Activated CD4-positive, alpha-beta memory T cell treated with anti-CD3 and anti-CD28 coated beads for 36 hours (primary cell): Measurements from ENCODE around the gene IGSF8. TPM values are rescaled to one million over a fixed set of nuclear protein-coding genes. Genes with fewer than 3 reads are reported as not detected.
"Not testable (repeated sequence)": the region's sequence is repeated elsewhere in the genome, so short reads cannot be mapped to it uniquely, and the experiment has no call there.

Experiments
- CTCF ChIA-PET: fragments of 350-600 bp; sonication (Branson Sonifier 250); formaldehyde crosslinking; loops from one replicate; lab custom pipeline; 2021; ENCODE audit warnings: antibody characterized with exemption, inconsistent platforms; lab: Charles Lee
- POLR2A ChIA-PET: fragments of 350-600 bp; sonication (Branson Sonifier 250); formaldehyde crosslinking; loops from one replicate; lab custom pipeline; 2021; ENCODE audit warnings: antibody characterized with exemption; lab: Charles Lee
- DNase-seq: peaks from one replicate; pipeline ENCODE4 v3.0.0-alpha.2; 2020
- H3K27ac Mint-ChIP-seq: one replicate; pipeline ENCODE4 v1.8.0; 2021; ENCODE audit warnings: mixed read lengths
- H3K27me3 Mint-ChIP-seq: one replicate; pipeline ENCODE4 v1.8.0; 2021; ENCODE audit warnings: mixed read lengths
- H3K36me3 Mint-ChIP-seq: one replicate; pipeline ENCODE4 v1.8.0; 2021; ENCODE audit warnings: mixed read lengths
- H3K4me1 Mint-ChIP-seq: one replicate; pipeline ENCODE4 v1.8.0; 2021; ENCODE audit warnings: low read depth, mixed read lengths
- H3K4me3 Mint-ChIP-seq: one replicate; pipeline ENCODE4 v1.8.0; 2021; ENCODE audit warnings: mild to moderate bottlenecking, mixed read lengths
- H3K9me3 Mint-ChIP-seq: one replicate; pipeline ENCODE4 v1.8.0; 2021; ENCODE audit warnings: mixed read lengths
- intact Hi-C: fragments of 100-400 bp; cut with micrococcal nuclease; formaldehyde crosslinking; loops from one replicate; pipeline ENCODE4 v1.15.1; 2023
- total RNA-seq, 2 experiments: library from RNA; stranded (reverse); gene quantifications; one replicate each; pipeline ENCODE4 v1.2.3, GENCODE V29; 2021

The IGSF8 gene
- total RNA-seq, 2 experiments from 2014 or later: 31.2 to 34.5 TPM

GRCh38 chr1:160131803-160132565, 33.6 kb upstream of the IGSF8 start:
- peaks cover 4% of the 10 kb centered on the region for H3K27me3 Mint-ChIP-seq
- intact Hi-C loops: no loop called here
- CTCF ChIA-PET: interaction anchor here (0.6 to 1.1 kb wide), 3 partner anchors 60 to 160 kb away, joined by 3 to 5 read pairs (median 3); no protein-coding TSS in a partner anchor

GRCh38 chr1:160130939-160131338, 32.5 kb upstream of the IGSF8 start:
- H3K27ac Mint-ChIP-seq: no peak overlapping the region
- ChIA-PET CTCF (interaction anchor here (1.3 kb wide), 1 partner anchor 44 kb away, joined by 3 read pairs; no protein-coding TSS in a partner anchor), POLR2A (no interaction called here)
- peaks cover 4% of the 10 kb centered on the region for H3K27me3 Mint-ChIP-seq
- DNase-seq: no peak
- no peaks in the 10 kb centered on the region for H3K36me3 Mint-ChIP-seq
- no peaks in the 10 kb centered on the region for H3K4me1 Mint-ChIP-seq
- no peak overlapping the region for H3K4me3 Mint-ChIP-seq
- H3K9me3 Mint-ChIP-seq: no peaks in the 10 kb centered on the region
- intact Hi-C loops: no loop called here

More at GRCh38 chr1:160131803-160132565, 33.6 kb upstream of the IGSF8 start:
- no peak overlapping the region for H3K4me3 Mint-ChIP-seq
- no peak for DNase-seq
- POLR2A ChIA-PET: no interaction called here
- H3K27ac Mint-ChIP-seq: no peak overlapping the region
- H3K36me3 Mint-ChIP-seq: no peaks in the 10 kb centered on the region
- H3K9me3 Mint-ChIP-seq: no peaks in the 10 kb centered on the region
- no peaks in the 10 kb centered on the region for H3K4me1 Mint-ChIP-seq

- DNase-seq: no peak
- Mint-ChIP-seq H3K27me3 (peaks cover 4% of the 10 kb centered on the region), H3K9me3 (no peaks in the 10 kb centered on the region), H3K27ac (no peak overlapping the region), H3K36me3 (no peaks in the 10 kb centered on the region), H3K4me1 (no peaks in the 10 kb centered on the region), H3K4me3 (no peak overlapping the region)
- intact Hi-C loops: no loop called here
- ChIA-PET CTCF (interaction anchor here (1.3 kb wide), 1 partner anchor 44 kb away, joined by 3 read pairs; no protein-coding TSS in a partner anchor), POLR2A (no interaction called here)
Measured at GRCh38 chr1:160130486-160130885, 32.1 kb upstream of the IGSF8 start.

- DNase-seq: no peak
- no peak overlapping the region for H3K4me3 Mint-ChIP-seq
- H3K9me3 Mint-ChIP-seq: no peaks in the 10 kb centered on the region
- intact Hi-C loops: no loop called here
- no peak overlapping the region for H3K27ac Mint-ChIP-seq
- CTCF ChIA-PET: interaction anchor here (1.1 to 1.3 kb wide), 2 partner anchors 43 to 122 kb away, joined by 3 read pairs; no protein-coding TSS in a partner anchor
- H3K27me3 Mint-ChIP-seq: peaks cover 4% of the 10 kb centered on the region
- H3K36me3 Mint-ChIP-seq: no peaks in the 10 kb centered on the region
- H3K4me1 Mint-ChIP-seq: no peaks in the 10 kb centered on the region
- POLR2A ChIA-PET: no interaction called here
Measured at GRCh38 chr1:160129966-160130365, 31.5 kb upstream of the IGSF8 start.

- ChIA-PET CTCF (interaction anchor here (1.0 to 1.3 kb wide), 3 partner anchors 43 to 122 kb away, joined by 3 read pairs; no protein-coding TSS in a partner anchor), POLR2A (no interaction called here)
- H3K36me3 Mint-ChIP-seq: no peaks in the 10 kb centered on the region
Measured at GRCh38 chr1:160129558-160129957, 31.1 kb upstream of the IGSF8 start.

GRCh38 chr1:160129046-160129445, 30.6 kb upstream of the IGSF8 start:
- Mint-ChIP-seq H3K27ac (no peak overlapping the region), H3K4me1 (no peaks in the 10 kb centered on the region), H3K4me3 (no peak overlapping the region), H3K9me3 (no peaks in the 10 kb centered on the region), H3K36me3 (no peaks in the 10 kb centered on the region), H3K27me3 (peaks cover 4% of the 10 kb centered on the region)
- no peak for DNase-seq
- CTCF ChIA-PET: interaction anchor here (1.0 to 1.1 kb wide), 2 partner anchors 46 to 122 kb away, joined by 3 read pairs; no protein-coding TSS in a partner anchor
- POLR2A ChIA-PET: no interaction called here
- intact Hi-C loops: no loop called here

More at GRCh38 chr1:160129558-160129957, 31.1 kb upstream of the IGSF8 start:
- H3K4me3 Mint-ChIP-seq: no peak overlapping the region
- H3K9me3 Mint-ChIP-seq: no peaks in the 10 kb centered on the region
- H3K4me1 Mint-ChIP-seq: no peaks in the 10 kb centered on the region
- intact Hi-C loops: no loop called here
- no peak for DNase-seq
- no peak overlapping the region for H3K27ac Mint-ChIP-seq
- peaks cover 4% of the 10 kb centered on the region for H3K27me3 Mint-ChIP-seq

GRCh38 chr1:160128636-160129035, 30.2 kb upstream of the IGSF8 start:
- H3K4me1 Mint-ChIP-seq: no peaks in the 10 kb centered on the region
- POLR2A ChIA-PET: no interaction called here
- no peak overlapping the region for H3K27ac Mint-ChIP-seq
- H3K9me3 Mint-ChIP-seq: no peaks in the 10 kb centered on the region
- CTCF ChIA-PET: interaction anchor here (1.0 kb wide), 1 partner anchor 46 kb away, joined by 3 read pairs; no protein-coding TSS in a partner anchor
- H3K27me3 Mint-ChIP-seq: peaks cover 4% of the 10 kb centered on the region
- no peak overlapping the region for H3K4me3 Mint-ChIP-seq
- no peaks in the 10 kb centered on the region for H3K36me3 Mint-ChIP-seq
- intact Hi-C loops: no loop called here
- DNase-seq: no peak

GRCh38 chr1:160127865-160128523, 29.6 kb upstream of the IGSF8 start:
- CTCF ChIA-PET: no interaction called here
- no peaks in the 10 kb centered on the region for H3K4me1 Mint-ChIP-seq
- POLR2A ChIA-PET: no interaction called here
- DNase-seq: no peak
- intact Hi-C loops: no loop called here
- no peaks in the 10 kb centered on the region for H3K36me3 Mint-ChIP-seq
- H3K4me3 Mint-ChIP-seq: no peak overlapping the region
- H3K27ac Mint-ChIP-seq: no peak overlapping the region
- peaks cover 3% of the 10 kb centered on the region for H3K27me3 Mint-ChIP-seq
- H3K9me3 Mint-ChIP-seq: no peaks in the 10 kb centered on the region

- no peak overlapping the region for H3K4me3 Mint-ChIP-seq
- no peaks in the 10 kb centered on the region for H3K4me1 Mint-ChIP-seq
- peaks cover 2% of the 10 kb centered on the region for H3K27me3 Mint-ChIP-seq
- no peak for DNase-seq
- CTCF ChIA-PET: no interaction called here
- intact Hi-C loops: no loop called here
- no peaks in the 10 kb centered on the region for H3K36me3 Mint-ChIP-seq
- H3K27ac Mint-ChIP-seq: no peak overlapping the region
- H3K9me3 Mint-ChIP-seq: no peaks in the 10 kb centered on the region
- POLR2A ChIA-PET: no interaction called here
Measured at GRCh38 chr1:160127381-160127780, 29.0 kb upstream of the IGSF8 start.

GRCh38 chr1:160126342-160126741, 27.9 kb upstream of the IGSF8 start:
- H3K4me1 Mint-ChIP-seq, H3K27me3 Mint-ChIP-seq, POLR2A ChIA-PET, DNase-seq, H3K9me3 Mint-ChIP-seq, H3K27ac Mint-ChIP-seq, H3K4me3 Mint-ChIP-seq, intact Hi-C loops, H3K36me3 Mint-ChIP-seq, CTCF ChIA-PET: not testable (repeated sequence)

GRCh38 chr1:160125746-160126145, 27.3 kb upstream of the IGSF8 start:
- no peaks in the 10 kb centered on the region for H3K9me3 Mint-ChIP-seq
- no peak overlapping the region for H3K4me3 Mint-ChIP-seq
- ChIA-PET POLR2A (no interaction called here), CTCF (no interaction called here)
- no peak overlapping the region for H3K27ac Mint-ChIP-seq
- no peaks in the 10 kb centered on the region for H3K4me1 Mint-ChIP-seq
- intact Hi-C loops: no loop called here
- peaks cover 1% of the 10 kb centered on the region for H3K27me3 Mint-ChIP-seq
- no peak for DNase-seq
- H3K36me3 Mint-ChIP-seq: no peaks in the 10 kb centered on the region

GRCh38 chr1:160124705-160125478, 26.5 kb upstream of the IGSF8 start:
- H3K9me3 Mint-ChIP-seq: no peaks in the 10 kb centered on the region
- no peaks in the 10 kb centered on the region for H3K27me3 Mint-ChIP-seq
- no peaks in the 10 kb centered on the region for H3K36me3 Mint-ChIP-seq
- POLR2A ChIA-PET: no interaction called here
- no peaks in the 10 kb centered on the region for H3K4me1 Mint-ChIP-seq
- no peak overlapping the region for H3K4me3 Mint-ChIP-seq
- DNase-seq: no peak
- CTCF ChIA-PET: no interaction called here
- H3K27ac Mint-ChIP-seq: no peak overlapping the region
- intact Hi-C loops: no loop called here
